ENCODE measurements around the gene CHCHD10.

DNA sequence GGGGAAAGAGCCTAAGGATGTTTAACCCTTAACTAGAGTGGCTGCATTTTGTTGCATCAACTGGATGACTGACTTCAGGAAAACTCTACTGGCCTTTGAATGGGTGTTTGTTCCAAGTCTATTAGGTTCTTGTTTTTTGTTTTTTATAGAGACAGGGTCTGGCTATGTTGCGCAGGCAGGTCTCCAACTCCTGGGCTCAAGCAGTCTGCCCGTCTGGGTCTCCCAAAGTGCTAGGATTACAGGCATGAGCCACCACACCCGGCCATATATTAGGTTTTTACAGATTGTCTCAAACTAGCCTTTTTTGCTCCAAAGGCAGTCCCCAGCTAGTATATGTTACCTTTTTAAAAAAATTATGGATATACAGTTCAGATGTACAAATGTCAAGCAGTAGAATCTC is 20.1 kb upstream of the CHCHD10 start:
- TF ChIP-seq POLR2A (IDR thresholded peaks at IDR 0.05; ENCODE audit: low read depth) (no peak), POLR2AphosphoS5 (IDR thresholded peaks at IDR 0.05) (no peak)
- TF ChIP-seq, protein P1, sequence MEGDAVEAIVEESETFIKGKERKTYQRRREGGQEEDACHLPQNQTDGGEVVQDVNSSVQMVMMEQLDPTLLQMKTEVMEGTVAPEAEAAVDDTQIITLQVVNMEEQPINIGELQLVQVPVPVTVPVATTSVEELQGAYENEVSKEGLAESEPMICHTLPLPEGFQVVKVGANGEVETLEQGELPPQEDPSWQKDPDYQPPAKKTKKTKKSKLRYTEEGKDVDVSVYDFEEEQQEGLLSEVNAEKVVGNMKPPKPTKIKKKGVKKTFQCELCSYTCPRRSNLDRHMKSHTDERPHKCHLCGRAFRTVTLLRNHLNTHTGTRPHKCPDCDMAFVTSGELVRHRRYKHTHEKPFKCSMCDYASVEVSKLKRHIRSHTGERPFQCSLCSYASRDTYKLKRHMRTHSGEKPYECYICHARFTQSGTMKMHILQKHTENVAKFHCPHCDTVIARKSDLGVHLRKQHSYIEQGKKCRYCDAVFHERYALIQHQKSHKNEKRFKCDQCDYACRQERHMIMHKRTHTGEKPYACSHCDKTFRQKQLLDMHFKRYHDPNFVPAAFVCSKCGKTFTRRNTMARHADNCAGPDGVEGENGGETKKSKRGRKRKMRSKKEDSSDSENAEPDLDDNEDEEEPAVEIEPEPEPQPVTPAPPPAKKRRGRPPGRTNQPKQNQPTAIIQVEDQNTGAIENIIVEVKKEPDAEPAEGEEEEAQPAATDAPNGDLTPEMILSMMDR (IDR thresholded peaks at IDR 0.05) = no peak
